CD4-positive, alpha-beta T cell treated with Interferon alpha-2 for 1 hour (primary cell): ENCODE data around the gene SLC30A3.

ENCODE experiments used
- DNase-seq, 2 donors: peaks; one replicate each; pipeline ENCODE4 v3.0.0-alpha.2; 2020 to 2022

Gene SLC30A3

DNA sequence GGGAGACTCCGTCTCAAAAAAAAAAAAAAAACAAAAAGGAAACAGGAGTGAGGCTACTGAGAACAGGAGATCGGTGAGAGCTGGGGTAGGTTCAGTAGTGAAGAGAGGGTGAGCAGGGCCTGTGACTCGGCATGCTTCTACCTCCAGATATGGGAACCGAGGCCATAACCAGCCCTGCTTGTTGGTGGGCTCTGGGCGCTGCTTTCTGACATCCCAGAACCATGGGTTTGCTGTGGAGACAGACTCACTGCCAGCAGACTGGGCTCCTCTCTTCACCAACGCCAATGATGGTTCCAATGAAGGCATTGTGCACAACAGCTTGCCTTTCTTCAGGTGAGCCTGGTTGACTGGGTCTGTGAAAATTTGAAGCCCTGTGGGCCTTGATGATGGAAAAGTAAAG lies 39.4 kb downstream of the SLC30A3 start:
- DNase-seq, result no peak

- DNase-seq, result no peak
Observed at GRCh38 chr2:27222407-27222806, 40.4 kb downstream of the SLC30A3 start.

DNA sequence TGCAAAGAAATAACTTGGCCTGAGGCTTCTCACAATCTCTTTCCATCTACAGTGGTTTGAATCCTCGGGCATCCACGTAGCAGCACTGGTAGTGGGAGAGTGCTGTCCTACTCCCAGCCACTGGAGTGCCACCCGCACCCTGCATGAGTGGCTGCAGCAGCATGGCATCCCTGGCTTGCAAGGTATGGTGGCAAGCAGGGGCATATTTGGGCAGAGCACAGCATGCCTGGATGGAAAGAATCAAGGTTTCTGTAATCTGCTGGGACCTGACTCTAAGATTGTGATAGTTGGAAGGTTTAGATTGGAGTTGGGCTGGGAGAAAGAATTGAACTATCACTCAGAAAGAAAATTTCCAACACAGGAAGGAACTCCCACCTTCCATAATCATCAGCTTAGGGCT lies 41.7 kb downstream of the SLC30A3 start:
- DNase-seq, result no peak

DNA sequence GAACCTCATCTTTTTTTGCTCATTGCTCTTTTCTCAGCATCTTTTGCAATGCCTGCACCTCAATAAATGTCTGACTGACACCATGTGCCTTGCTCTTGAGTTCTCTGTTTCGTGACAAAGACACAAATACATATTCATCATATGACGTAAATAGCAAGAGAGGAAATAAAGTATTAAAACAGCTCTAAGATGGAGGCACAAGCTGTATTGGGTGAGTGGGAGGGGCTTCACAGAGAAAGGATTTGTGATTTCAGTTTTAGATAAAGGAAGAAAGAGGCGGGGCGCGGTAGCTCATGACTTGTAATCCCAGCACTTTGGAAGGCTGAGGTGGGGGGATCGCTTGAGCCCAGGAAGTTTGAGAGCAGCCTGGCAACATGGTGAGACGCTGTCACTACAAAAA lies 42.8 kb downstream of the SLC30A3 start:
- DNase-seq, result no peak

GRCh38 chr2:27219091-27219490 lies 43.8 kb downstream of the SLC30A3 start:
- no peak for DNase-seq

- DNase-seq, result no peak
Observed at GRCh38 chr2:27218614-27219013, 44.2 kb downstream of the SLC30A3 start.

GRCh38 chr2:27217173-27218121 lies 45.4 kb downstream of the SLC30A3 start, which contains the start of gene CAD:
Gene CAD, plus strand, starts transcription at chr2:27217369. Its CDS starts 183 bp downstream, at chr2:27217552.
- DNase-seq, result peak; percentile 80 to 89

GRCh38 chr2:27216416-27217137 lies 46.3 kb downstream of the SLC30A3 start:
- DNase-seq, result no peak

GRCh38 chr2:27214941-27215340 lies 47.9 kb downstream of the SLC30A3 start:
- no peak for DNase-seq

- peak; percentile 64 to 66 for DNase-seq
Observed at GRCh38 chr2:27212626-27213471, 50.0 kb downstream of the SLC30A3 start.

- peak; percentile 86 to 91 for DNase-seq
Observed at GRCh38 chr2:27211943-27212625, 50.8 kb downstream of the SLC30A3 start, which contains the start of the genes ATRAID and SLC5A6. Gene ATRAID, plus strand, starts transcription at chr2:27212041. Its CDS starts 328 bp downstream, at chr2:27212369. Gene SLC5A6, minus strand, starts transcription at chr2:27212268. Its CDS starts 4,618 bp downstream, at chr2:27207650.

DNA sequence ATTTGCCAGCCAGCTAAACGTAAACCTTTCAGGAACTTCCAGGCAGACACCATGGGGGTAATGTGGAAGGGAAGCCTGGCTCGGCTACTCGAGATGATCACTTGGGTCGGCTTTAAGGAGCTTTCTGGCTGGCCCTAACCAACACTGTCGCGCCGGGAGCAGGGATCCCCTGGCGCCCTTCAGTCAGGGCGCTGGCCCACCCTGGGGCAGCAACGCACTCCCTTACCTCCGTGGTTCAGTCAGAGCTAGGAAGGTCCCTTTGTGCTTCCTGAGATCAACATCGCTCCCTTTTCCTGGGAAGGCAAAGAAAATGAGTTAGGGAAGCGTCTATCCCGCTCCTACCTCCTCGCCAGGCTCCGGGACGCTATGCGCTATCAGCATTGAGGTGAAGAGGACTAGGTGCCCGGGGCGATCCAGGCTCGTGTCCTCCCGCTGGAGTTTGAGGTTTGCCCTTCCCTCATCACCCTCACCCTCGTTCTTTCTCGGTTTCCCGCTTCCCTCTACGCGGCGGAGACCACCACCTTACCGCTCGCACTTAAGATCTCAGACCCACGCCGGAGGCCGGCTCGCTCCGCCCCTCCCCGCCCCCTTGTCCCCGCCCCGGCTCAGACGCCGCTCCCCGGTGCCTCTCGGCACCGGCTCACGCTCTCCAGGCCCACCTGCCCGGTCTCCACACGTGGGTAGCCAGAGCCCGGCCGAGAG lies 51.5 kb downstream of the SLC30A3 start:
- no peak for DNase-seq

DNA sequence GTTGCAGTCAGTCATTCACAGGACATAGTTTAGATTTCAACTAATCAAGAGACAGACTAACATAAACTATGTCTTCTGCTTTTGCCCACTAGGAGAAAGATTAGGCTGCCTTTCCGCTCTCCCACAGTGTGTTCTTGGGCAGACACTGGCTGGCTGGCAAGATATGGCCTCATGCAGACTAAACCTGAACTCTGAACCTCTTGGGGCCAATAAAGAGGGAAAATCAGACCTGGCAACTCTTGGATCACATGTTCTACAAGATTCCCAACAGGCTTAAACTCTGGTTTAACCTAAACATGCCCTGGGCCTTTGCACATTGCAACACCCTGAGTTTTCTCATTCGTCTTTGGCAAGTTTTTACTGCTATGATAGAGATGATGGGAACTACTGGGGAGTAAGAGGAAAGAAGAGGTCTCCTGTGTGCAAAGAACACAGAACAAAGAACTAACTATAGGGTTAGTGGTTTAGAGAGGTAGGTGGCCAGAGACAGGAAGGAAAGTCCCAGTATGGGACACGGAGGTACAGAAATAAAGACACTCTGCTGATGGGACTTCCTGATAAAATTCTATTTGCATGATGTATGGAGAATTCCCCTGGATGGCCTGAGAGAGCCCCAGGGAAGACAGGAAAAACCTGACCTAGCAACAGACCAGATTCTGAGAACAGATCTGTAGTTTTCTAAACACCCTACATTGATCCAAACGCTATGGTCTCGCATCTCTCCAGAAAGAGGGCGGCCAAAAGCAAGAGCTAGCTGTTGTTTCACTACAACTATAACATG lies 53.0 kb downstream of the SLC30A3 start:
- no peak for DNase-seq

GRCh38 chr2:27208486-27209050 lies 54.3 kb downstream of the SLC30A3 start:
- no peak for DNase-seq

- DNase-seq, result no peak
Observed at GRCh38 chr2:27206346-27206745, 56.5 kb downstream of the SLC30A3 start.

DNA sequence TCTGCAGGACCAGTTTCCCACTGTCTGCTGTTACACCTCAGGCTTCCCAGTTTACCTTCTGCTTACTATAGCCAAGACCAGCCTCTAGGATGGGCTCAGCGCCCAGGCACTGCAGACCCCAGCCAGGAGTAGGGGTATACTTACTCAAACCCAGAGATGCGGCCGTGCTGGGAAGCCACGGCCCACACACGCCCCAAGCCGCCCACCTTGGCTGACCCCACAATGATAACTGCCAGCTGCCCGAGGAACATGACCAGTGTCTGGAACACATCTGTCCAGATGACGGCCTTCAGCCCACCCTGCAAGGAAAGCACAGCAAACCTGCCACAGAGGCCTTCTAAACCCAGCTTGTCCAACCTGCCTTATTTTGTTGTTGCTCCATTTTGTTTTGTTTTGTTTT lies 57.6 kb downstream of the SLC30A3 start:
- no peak for DNase-seq

DNA sequence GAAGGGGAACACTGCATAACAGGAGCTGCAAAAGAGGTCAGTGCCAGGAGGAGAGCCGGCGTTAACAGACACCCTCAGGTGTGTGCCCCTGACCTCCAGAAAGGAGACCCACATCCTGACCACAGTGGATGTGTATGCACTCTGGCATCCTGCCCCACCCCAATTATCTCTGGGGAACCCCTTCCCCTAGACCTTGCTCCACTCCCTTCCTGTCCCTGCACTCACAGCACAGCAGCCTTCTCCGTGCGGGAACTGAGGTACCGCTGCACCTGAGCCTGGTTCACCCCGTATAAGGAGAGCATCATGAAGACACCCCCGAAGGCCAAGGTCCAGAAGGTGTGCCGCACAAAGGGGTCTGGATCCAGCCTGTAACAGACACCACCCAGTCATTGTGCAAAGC lies 58.3 kb downstream of the SLC30A3 start:
- DNase-seq, result no peak

DNA sequence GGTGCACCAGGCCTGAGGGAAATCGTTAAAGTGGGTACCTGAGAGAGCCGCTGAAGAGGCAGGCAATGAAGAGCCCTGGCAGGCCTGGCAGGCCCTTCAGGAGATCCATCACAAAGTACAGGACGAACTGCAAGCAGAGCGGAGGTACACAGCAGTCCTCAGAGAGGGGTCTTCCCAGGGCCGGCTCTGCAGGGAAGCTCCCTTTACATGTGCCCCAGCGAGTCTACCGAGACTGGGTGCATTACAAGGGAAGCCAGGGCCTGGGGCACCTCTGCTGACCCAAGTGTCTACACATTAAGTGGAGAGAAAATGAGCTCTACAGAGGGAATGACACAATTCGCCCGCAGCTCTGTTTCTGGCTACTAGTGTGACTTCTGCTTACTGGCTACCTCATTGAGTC lies 59.1 kb downstream of the SLC30A3 start:
- no peak for DNase-seq
